ENCODE measurements around the gene HECTD4.

GRCh38 chr12:112239881-112240280, 142.3 kb downstream of the HECTD4 start:
- no peak for TF ChIP-seq CTCF (IDR thresholded peaks at IDR 0.05)
- TF ChIP-seq ZFX (IDR thresholded peaks at IDR 0.05; ENCODE audit: borderline replicate concordance), result no peak
